GM23248 (cell line): ENCODE data around the gene SESTD1. TPM values are rescaled to one million over a fixed set of nuclear protein-coding genes. Genes with fewer than 3 reads are reported as not detected.
A peak's percentile ranks its signal among the peaks of the same experiment; 100 is the strongest.

Experiments
- DNase-seq: peaks from one replicate; pipeline ENCODE4 v3.0.0-alpha.2; 2015
- H2AFZ ChIP-seq: fragments of 200-600 bp; sonication (generic); 2 replicates; pipeline ENCODE4 v1.6.1; 2016; ENCODE audit warnings: antibody characterized with exemption
- H3F3A ChIP-seq: fragments of 200-600 bp; sonication (generic); 2 replicates; pipeline ENCODE4 v1.6.1; 2016; ENCODE audit warnings: mild to moderate bottlenecking, antibody characterized with exemption, mixed run types; ENCODE audit not compliant: insufficient read depth
- H3K27ac ChIP-seq: fragments of 200-600 bp; sonication (generic); 2 replicates; pipeline ENCODE4 v1.5.1; 2016; ENCODE audit warnings: mild to moderate bottlenecking
- H3K27me3 ChIP-seq: fragments of 200-600 bp; sonication (generic); replicated peaks from 2 replicates; pipeline ENCODE4 v1.6.1; 2016; ENCODE audit warnings: mild to moderate bottlenecking; ENCODE audit not compliant: insufficient read depth
- H3K36me3 ChIP-seq: fragments of 200-600 bp; sonication (generic); 2 replicates; pipeline ENCODE4 v1.6.1; 2016; ENCODE audit warnings: low read depth, mild to moderate bottlenecking
- H3K4me1 ChIP-seq: fragments of 200-600 bp; sonication (generic); 2 replicates; pipeline ENCODE4 v1.6.1; 2016; ENCODE audit warnings: mild to moderate bottlenecking; ENCODE audit not compliant: insufficient read depth
- H3K4me2 ChIP-seq: fragments of 200-600 bp; sonication (generic); one replicate; pipeline ENCODE4 v1.6.1; 2016; ENCODE audit warnings: mild to moderate bottlenecking; ENCODE audit not compliant: unreplicated experiment
- H3K4me3 ChIP-seq: fragments of 200-600 bp; sonication (generic); 2 replicates; pipeline ENCODE4 v1.5.1; 2016; ENCODE audit warnings: mild to moderate bottlenecking
- H3K79me2 ChIP-seq: fragments of 200-600 bp; sonication (generic); 2 replicates; pipeline ENCODE4 v1.6.1; 2016; ENCODE audit warnings: mild to moderate bottlenecking; ENCODE audit not compliant: insufficient read depth
- H3K9ac ChIP-seq: fragments of 200-600 bp; sonication (generic); 2 replicates; pipeline ENCODE4 v1.6.1; 2016; ENCODE audit warnings: mild to moderate bottlenecking
- H3K9me2 ChIP-seq: fragments of 200-600 bp; sonication (generic); 2 replicates; pipeline ENCODE4 v1.6.1; 2016; ENCODE audit warnings: mixed run types, mild to moderate bottlenecking, moderate library complexity; ENCODE audit not compliant: insufficient read depth
- H3K9me3 ChIP-seq: fragments of 200-600 bp; sonication (generic); one replicate; pipeline ENCODE4 v1.6.1; 2017; ENCODE audit warnings: low read depth
- H4K20me1 ChIP-seq: fragments of 200-600 bp; sonication (generic); 2 replicates; pipeline ENCODE4 v1.6.0; 2016; ENCODE audit not compliant: insufficient read depth
- EZH2 ChIP-seq: fragments of 200-600 bp; sonication (generic); IDR thresholded peaks from 2 replicates; pipeline ENCODE4 v1.6.1; 2018; ENCODE audit warnings: antibody characterized with exemption, mild to moderate bottlenecking; ENCODE audit not compliant: insufficient read depth, poor library complexity, severe bottlenecking
- EZH2phosphoT487 ChIP-seq: fragments of 200-600 bp; sonication (generic); IDR thresholded peaks from 2 replicates; pipeline ENCODE4 v1.6.1; 2018; ENCODE audit warnings: antibody characterized with exemption, moderate library complexity, mild to moderate bottlenecking, low read depth; ENCODE audit not compliant: insufficient read depth
- WGBS, 2 experiments: methylation state at CpG; one replicate each; pipeline ENCODE4 v1.1.6; 2015 to 2017; ENCODE audit warnings: low lambda C conversion rate in 2 of 2, low coverage in 1 of 2; ENCODE audit errors: missing lambda C conversion rate in 2 of 2; 5-methylcytosine and 5-hydroxymethylcytosine counted together
- in situ Hi-C: fragments of 300-500 bp; cut with MboI; formaldehyde crosslinking; loops from 2 replicates; pipeline ENCODE4 v1.15.0; 2020
- polyA plus RNA-seq: library from polyadenylated mRNA; unstranded; fragments of >200 nt; fragmentation: Nextera tagmentation; extraction: Ambion mirVana; gene quantifications from 2 replicates; pipeline ENCODE4 v1.2.1, GENCODE V29; 2016
- total RNA-seq: library from RNA; depleted of rRNA; stranded (reverse); fragments of >200 nt; shearing (Covaris generic); gene quantifications from 2 replicates; pipeline ENCODE4 v1.2.3, GENCODE V29; 2014

Gene SESTD1
- total and polyA plus RNA-seq, 2 experiments from 2014 or later = 22.5 to 77.1 TPM

DNA sequence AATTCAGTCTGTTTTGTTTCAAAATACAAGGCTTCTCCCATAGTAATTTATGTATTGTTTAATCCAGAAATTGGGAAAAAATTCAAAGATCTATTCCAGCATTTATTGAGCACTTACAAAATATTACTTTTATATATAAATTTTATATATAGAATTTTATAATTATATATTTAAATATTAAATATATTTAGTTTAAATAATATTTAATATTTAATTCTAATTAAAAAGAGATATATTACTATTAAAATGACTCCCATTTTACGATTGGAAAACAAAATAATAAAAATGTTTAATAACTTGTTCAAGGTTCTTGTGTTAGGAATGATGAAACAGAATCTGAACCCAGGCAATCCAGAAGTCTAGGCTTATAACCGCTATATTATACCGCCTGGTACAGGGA is 40.5 kb upstream of the SESTD1 start:
- TF ChIP-seq EZH2phosphoT487 (no peak), EZH2 (no peak)
- no peak for DNase-seq
- Histone ChIP-seq H3K27ac (no peak overlapping the region), H3K9ac (no peak overlapping the region), H3K4me1 (no peaks in the 10 kb centered on the region), H3K9me3 (no peaks in the 10 kb centered on the region), H2AFZ (no peak overlapping the region), H3F3A (no peaks in the 10 kb centered on the region), H3K9me2 (no peaks in the 10 kb centered on the region), H3K4me3 (no peak overlapping the region), H4K20me1 (no peaks in the 10 kb centered on the region), H3K79me2 (no peaks in the 10 kb centered on the region), H3K36me3 (no peaks in the 10 kb centered on the region), H3K27me3 (no peaks in the 10 kb centered on the region), H3K4me2 (no peak overlapping the region)
- in situ Hi-C loops = no loop called here
- 77 to 82% methylated on average over 3 of the region's 3 CpGs for WGBS, 2 experiments

DNA sequence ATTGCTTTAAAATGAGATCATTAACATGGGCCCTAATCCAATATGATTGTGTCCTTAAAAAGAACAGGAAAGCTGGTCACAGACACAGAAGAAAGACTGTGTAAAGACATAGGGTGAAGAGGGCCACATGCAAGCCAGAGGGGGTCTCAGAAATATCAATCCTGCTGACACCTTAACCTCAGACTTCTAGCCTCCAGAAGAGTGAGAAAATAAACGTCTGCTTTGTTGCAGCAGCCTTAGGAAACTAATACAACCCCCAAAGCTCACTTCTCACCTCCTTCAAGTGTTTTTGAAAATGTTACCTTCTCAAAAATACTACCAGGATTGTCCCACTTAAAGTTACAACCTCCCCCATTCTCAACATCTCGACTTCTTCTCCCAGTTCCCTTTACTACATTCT is 39.8 kb upstream of the SESTD1 start:
- in situ Hi-C loops = no loop called here
- no peaks in the 10 kb centered on the region for H3K9me3 ChIP-seq
- no peak overlapping the region for H3K9ac ChIP-seq
- H4K20me1 ChIP-seq = no peaks in the 10 kb centered on the region
- H3K9me2 ChIP-seq = no peaks in the 10 kb centered on the region
- no peak overlapping the region for H3K4me2 ChIP-seq
- no peak for DNase-seq
- H3K4me3 ChIP-seq = no peak overlapping the region
- H3K36me3 ChIP-seq = no peaks in the 10 kb centered on the region
- no peak overlapping the region for H3K27ac ChIP-seq
- H3K79me2 ChIP-seq = no peaks in the 10 kb centered on the region
- no peaks in the 10 kb centered on the region for H3F3A ChIP-seq
- 58 to 66% methylated on average over 2 of the region's 2 CpGs for WGBS, 2 experiments
- H3K27me3 ChIP-seq = no peaks in the 10 kb centered on the region
- no peak overlapping the region for H2AFZ ChIP-seq
- H3K4me1 ChIP-seq = no peaks in the 10 kb centered on the region
- TF ChIP-seq EZH2 (no peak), EZH2phosphoT487 (no peak)

DNA sequence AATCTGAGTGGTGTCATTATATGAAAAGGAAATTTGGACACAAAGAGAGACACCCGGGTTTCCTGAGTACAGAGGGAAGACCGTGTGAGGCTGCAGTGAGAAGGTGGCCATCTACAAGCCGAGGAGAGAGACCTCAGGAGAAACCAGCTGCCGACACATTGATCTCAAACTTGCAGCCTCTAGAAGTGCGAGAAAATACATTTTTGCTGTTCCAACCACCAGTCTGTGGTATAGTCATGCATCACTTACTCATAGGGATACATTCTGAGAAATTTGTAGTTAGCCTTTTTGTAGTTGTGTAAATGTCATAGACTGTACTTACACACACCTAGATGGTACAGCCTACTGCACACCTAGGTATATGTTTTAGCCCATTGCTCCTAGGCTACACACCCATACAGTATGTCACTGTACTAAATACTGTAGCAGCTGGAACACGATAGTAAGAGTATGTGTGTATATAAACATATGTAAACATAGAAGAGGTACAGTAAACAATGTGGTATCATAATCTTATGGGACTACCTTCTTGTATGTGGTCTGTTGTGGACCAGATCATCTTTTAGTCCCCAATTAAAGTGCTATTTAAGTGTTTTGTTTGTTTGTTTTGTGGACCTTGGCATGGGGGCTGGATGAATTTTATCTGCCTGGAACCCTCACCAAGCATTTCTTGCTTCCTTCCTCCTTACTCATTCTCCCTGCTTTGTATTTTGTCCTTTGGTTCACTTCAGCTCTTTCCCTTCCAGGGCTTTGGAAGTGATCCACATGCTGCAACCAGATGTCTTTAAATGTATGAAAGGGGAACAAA is 38.3 kb upstream of the SESTD1 start:
- no peaks in the 10 kb centered on the region for H3K27me3 ChIP-seq
- no peak overlapping the region for H3K9ac ChIP-seq
- H2AFZ ChIP-seq = no peak overlapping the region
- no peaks in the 10 kb centered on the region for H3K36me3 ChIP-seq
- no peak overlapping the region for H3K4me3 ChIP-seq
- peak; percentile 2 for DNase-seq
- no peaks in the 10 kb centered on the region for H3K79me2 ChIP-seq
- H3K4me2 ChIP-seq = no peak overlapping the region
- no peak overlapping the region for H3K27ac ChIP-seq
- H4K20me1 ChIP-seq = no peaks in the 10 kb centered on the region
- H3K9me3 ChIP-seq = no peaks in the 10 kb centered on the region
- no peaks in the 10 kb centered on the region for H3F3A ChIP-seq
- no peak for TF ChIP-seq EZH2
- TF ChIP-seq EZH2phosphoT487 = no peak
- H3K9me2 ChIP-seq = no peaks in the 10 kb centered on the region
- in situ Hi-C loops = no loop called here
- H3K4me1 ChIP-seq = no peaks in the 10 kb centered on the region
- WGBS, 2 experiments = 58 to 63% methylated on average over 6 of the region's 6 CpGs

DNA sequence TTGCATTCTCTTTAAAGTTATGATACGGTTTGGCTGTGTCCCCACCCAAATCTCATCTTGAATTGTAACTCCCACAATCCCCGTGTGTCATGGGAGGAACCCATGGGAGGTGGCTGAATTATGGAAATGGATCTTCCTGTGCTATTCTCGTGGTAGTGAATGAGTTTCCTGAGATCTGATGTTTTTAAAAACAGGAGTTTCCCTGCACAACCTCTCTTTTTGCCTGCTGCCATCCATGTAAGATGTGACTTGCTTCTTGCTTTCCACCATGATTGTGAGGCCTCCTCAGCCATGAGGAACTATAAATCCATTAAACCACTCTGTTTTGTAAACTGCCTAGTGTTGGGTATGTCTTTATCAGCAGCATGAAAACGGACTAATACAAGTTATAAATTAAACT is 37.5 kb upstream of the SESTD1 start:
- Histone ChIP-seq H3K36me3 (no peaks in the 10 kb centered on the region), H3K27ac (no peak overlapping the region), H3K27me3 (no peaks in the 10 kb centered on the region), H3K4me1 (no peaks in the 10 kb centered on the region), H4K20me1 (no peaks in the 10 kb centered on the region), H3K4me2 (no peak overlapping the region), H3K9ac (no peak overlapping the region), H3K4me3 (no peak overlapping the region), H2AFZ (no peak overlapping the region), H3F3A (no peaks in the 10 kb centered on the region), H3K9me2 (no peaks in the 10 kb centered on the region), H3K9me3 (no peaks in the 10 kb centered on the region), H3K79me2 (no peaks in the 10 kb centered on the region)
- TF ChIP-seq EZH2phosphoT487 (no peak), EZH2 (no peak)
- in situ Hi-C loops = no loop called here
- DNase-seq = no peak
- 66 to 67% methylated on average over 4 of the region's 4 CpGs for WGBS, 2 experiments

DNA sequence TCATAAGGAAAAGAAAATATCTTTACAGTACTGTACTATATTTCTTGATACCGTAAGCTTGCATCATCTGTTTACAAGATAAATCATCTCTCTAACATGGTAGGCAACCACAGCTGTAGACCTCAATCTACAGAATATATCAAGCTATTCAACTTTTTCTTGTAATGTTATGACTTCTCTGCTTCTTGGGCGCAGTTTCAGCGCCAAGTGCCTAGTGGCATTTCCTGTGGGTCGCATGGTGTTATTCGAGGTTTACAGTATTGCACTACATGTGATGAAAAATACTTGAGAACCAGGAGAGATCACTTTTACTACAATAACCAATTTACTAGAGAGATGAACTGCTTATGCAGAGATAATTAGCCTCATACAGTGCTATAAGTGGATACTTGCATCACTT is 34.0 kb upstream of the SESTD1 start:
- DNase-seq = no peak
- in situ Hi-C loops = no loop called here
- Histone ChIP-seq H3K79me2 (no peaks in the 10 kb centered on the region), H4K20me1 (no peaks in the 10 kb centered on the region), H3K4me3 (no peak overlapping the region), H3K9me2 (no peaks in the 10 kb centered on the region), H3K4me1 (no peaks in the 10 kb centered on the region), H3K36me3 (no peaks in the 10 kb centered on the region), H3K27me3 (no peaks in the 10 kb centered on the region), H3K9me3 (no peaks in the 10 kb centered on the region), H3F3A (no peaks in the 10 kb centered on the region), H3K27ac (no peak overlapping the region), H3K9ac (no peak overlapping the region), H3K4me2 (no peak overlapping the region), H2AFZ (no peak overlapping the region)
- no peak for TF ChIP-seq EZH2phosphoT487
- no peak for TF ChIP-seq EZH2
- WGBS, 2 experiments = 94% methylated on average over 5 of the region's 5 CpGs
